Measurements from ENCODE around the gene KIF26A.

DNA sequence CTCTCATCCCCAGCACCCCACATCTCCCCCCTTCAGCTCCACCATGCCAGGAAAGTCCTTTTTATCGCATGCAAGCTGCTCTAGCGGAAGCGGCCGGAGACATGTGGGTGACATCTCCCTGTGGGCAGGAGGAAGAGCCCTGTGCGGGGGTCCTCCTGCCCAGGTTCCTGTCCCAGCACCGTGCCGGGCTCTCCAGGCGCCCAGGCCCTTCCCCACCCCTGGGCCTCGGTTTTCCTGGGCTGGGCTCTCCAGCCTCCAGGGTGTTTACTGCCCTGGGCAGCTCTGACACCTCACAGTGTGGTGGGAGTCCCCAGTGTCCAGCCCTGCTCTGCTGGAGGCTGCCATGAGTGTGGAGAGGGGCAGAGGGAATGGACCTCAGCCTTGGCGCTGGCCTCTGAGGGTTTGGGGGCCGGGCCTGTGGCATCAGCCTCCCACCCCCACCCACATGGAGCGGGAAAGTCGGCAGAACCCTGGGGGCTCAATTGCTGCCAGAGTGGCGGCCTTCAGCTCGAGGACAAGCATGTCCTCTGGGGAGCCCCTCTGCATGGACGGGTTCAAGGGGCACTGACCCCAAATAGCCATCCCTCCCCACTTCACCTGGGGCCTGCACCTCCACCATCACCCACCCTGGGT lies 36.0 kb upstream of the KIF26A start:
- TF ChIP-seq ZNF354C (tag by site-specific recombination; IDR thresholded peaks at IDR 0.05; ENCODE audit: borderline replicate concordance, low read depth) (no peak), ZNF292 (tag by site-specific recombination; IDR thresholded peaks at IDR 0.05; ENCODE audit: borderline replicate concordance, low read depth) (no peak), REPIN1 (tag by site-specific recombination; IDR thresholded peaks at IDR 0.05; ENCODE audit: low read depth) (no peak), ZNF341 (tag by site-specific recombination; IDR thresholded peaks at IDR 0.05; ENCODE audit: low read depth) (no peak), ZNF221 (tag by site-specific recombination; IDR thresholded peaks at IDR 0.05; ENCODE audit: borderline replicate concordance) (no peak), ZNF501 (tag by site-specific recombination; IDR thresholded peaks at IDR 0.05) (no peak), ZNF138 (tag by site-specific recombination; IDR thresholded peaks at IDR 0.05; ENCODE audit: borderline replicate concordance) (no peak)
- TF ChIP-seq, protein P1, sequence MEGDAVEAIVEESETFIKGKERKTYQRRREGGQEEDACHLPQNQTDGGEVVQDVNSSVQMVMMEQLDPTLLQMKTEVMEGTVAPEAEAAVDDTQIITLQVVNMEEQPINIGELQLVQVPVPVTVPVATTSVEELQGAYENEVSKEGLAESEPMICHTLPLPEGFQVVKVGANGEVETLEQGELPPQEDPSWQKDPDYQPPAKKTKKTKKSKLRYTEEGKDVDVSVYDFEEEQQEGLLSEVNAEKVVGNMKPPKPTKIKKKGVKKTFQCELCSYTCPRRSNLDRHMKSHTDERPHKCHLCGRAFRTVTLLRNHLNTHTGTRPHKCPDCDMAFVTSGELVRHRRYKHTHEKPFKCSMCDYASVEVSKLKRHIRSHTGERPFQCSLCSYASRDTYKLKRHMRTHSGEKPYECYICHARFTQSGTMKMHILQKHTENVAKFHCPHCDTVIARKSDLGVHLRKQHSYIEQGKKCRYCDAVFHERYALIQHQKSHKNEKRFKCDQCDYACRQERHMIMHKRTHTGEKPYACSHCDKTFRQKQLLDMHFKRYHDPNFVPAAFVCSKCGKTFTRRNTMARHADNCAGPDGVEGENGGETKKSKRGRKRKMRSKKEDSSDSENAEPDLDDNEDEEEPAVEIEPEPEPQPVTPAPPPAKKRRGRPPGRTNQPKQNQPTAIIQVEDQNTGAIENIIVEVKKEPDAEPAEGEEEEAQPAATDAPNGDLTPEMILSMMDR (tag by site-specific recombination; IDR thresholded peaks at IDR 0.05) = no peak
- TF ChIP-seq, protein P2, sequence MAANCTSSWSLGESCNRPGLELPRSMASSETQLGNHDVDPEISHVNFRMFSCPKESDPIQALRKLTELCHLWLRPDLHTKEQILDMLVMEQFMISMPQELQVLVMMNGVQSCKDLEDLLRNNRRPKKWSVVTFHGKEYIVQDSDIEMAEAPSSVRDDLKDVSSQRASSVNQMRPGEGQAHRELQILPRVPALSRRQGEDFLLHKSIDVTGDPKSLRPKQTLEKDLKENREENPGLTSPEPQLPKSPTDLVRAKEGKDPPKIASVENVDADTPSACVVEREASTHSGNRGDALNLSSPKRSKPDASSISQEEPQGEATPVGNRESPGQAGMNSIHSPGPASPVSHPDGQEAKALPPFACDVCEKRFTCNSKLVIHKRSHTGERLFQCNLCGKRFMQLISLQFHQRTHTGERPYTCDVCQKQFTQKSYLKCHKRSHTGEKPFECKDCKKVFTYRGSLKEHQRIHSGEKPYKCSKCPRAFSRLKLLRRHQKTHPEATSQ (tag by site-specific recombination; IDR thresholded peaks at IDR 0.05) = no peak
- TF ChIP-seq, protein P3, sequence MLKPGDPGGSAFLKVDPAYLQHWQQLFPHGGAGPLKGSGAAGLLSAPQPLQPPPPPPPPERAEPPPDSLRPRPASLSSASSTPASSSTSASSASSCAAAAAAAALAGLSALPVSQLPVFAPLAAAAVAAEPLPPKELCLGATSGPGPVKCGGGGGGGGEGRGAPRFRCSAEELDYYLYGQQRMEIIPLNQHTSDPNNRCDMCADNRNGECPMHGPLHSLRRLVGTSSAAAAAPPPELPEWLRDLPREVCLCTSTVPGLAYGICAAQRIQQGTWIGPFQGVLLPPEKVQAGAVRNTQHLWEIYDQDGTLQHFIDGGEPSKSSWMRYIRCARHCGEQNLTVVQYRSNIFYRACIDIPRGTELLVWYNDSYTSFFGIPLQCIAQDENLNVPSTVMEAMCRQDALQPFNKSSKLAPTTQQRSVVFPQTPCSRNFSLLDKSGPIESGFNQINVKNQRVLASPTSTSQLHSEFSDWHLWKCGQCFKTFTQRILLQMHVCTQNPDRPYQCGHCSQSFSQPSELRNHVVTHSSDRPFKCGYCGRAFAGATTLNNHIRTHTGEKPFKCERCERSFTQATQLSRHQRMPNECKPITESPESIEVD (tag by site-specific recombination; IDR thresholded peaks at IDR 0.05) = no peak
- TF ChIP-seq, protein P4, sequence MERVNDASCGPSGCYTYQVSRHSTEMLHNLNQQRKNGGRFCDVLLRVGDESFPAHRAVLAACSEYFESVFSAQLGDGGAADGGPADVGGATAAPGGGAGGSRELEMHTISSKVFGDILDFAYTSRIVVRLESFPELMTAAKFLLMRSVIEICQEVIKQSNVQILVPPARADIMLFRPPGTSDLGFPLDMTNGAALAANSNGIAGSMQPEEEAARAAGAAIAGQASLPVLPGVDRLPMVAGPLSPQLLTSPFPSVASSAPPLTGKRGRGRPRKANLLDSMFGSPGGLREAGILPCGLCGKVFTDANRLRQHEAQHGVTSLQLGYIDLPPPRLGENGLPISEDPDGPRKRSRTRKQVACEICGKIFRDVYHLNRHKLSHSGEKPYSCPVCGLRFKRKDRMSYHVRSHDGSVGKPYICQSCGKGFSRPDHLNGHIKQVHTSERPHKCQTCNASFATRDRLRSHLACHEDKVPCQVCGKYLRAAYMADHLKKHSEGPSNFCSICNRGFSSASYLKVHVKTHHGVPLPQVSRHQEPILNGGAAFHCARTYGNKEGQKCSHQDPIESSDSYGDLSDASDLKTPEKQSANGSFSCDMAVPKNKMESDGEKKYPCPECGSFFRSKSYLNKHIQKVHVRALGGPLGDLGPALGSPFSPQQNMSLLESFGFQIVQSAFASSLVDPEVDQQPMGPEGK (tag by site-specific recombination; IDR thresholded peaks at IDR 0.05) = no peak

All from HEK293 (cell line).